GM10847 (cell line): Measurements from ENCODE around the gene C1QA.

ENCODE experiments used
- POLR2A ChIP-seq: IDR thresholded peaks from 2 replicates; pipeline ENCODE4 v1.6.1; 2011; ENCODE audit not compliant: insufficient read length; ENCODE audit errors: extremely low read depth

The C1QA gene

DNA sequence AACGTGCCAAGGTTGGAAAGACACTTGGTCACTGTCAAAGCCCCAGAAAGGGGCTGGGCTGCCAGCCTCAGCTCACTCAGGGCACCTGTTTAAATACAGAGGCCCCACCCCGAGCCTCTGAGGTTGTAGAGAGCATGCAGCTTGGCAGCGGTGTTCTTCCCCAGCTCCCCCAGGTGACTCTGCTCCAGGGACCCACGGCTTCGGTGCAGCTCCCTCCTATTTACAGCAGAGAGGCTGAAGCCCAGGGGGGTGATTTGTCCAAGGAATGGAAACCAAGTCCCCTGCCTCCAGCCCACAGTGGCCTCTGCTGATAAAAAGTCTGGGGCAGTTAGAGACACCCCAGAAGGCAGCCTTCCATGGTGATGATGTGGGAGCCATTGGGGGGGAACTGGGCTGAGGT lies 9.1 kb upstream of the C1QA start:
- no peak for TF ChIP-seq POLR2A

DNA sequence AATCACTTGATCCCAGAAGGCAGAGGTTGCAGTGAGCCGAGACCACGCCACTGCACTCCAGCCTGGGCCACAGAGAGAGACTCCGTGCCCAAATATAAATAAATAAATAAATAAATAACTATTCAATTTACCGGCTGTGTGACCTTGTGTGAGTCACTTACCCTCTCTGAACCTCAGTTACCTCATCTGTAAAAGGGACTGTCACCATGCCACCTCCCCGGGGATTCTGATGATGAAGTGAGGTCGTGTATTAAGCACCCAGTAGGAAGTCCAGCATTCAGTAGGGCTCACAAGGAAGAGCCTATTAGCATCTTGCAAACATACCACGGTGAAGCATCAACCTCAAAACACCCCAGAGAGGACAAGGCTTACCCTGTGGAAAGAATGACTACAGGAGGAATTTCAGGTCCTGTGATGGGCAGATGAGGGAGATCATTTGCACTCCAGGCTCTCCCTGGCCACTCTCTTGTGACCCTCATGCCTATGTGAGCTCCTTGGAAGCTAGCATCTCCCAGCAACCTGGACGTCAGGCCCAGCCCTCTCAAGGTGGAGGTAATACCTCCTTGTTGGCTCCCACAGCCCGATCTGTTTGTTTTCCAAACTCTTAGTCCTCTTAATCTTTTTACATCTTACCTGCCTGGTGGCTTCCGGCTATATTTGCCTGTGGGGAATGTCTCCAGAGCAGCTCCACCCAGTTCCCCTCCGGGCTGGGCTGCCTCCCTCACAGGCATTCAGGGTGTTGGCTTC lies 7.6 kb upstream of the C1QA start:
- TF ChIP-seq POLR2A: no peak

DNA sequence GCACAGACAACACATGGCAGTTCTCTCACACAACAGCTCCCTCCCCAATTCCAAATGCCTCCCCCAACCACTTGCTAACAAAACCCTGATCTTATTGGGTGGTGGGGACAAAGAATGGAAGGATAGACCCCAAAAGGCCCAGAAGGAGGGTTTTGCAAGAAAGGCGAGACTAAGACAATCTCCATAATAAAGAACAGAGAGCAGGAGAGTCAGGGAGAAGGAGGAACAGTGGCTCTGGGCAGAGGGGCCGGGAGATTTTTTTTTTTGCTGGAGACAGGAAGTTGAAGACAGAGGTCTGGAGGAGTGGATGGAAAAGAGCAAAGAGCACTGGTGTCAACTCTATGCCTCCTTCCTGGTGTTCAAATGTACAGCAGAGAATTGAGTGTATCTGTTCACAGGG lies 6.5 kb upstream of the C1QA start:
- TF ChIP-seq POLR2A: no peak

DNA sequence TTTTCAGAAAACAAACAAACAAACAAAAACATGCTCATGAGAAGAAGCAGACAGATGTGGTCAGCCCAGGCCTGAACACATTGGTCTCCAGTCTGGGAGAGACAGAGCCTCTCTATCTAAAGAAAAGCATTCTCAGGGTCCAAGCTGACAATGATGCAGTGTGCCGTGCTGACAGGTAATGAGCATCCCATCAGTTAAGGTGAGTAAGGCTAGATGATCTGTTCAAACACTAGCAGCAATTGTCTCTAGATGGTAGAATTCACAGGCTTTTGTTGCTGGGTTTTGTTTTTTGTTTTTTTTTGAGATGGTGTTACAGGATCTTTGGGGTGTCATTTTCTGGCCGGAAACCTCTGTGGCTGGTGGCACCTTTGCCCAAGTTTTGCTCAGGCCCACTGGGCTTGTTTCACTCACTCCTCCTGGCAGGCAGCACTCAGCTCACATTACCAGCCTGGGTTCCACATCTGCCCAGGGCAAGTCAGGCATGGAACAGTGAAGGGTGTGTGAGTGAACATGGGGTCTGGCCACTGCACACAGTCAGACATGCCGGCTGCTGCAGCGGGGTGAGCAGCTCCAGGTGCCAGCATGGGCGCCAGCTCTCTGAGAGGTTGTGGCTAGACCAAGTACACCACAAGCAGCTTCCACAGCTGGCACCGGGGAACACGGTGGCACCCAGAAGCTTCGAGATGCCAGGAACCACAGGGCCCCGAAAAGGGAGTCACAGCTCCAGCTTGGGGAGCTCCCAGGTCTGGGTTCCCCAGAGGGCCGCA lies 2.5 kb upstream of the C1QA start:
- no peak for TF ChIP-seq POLR2A

DNA sequence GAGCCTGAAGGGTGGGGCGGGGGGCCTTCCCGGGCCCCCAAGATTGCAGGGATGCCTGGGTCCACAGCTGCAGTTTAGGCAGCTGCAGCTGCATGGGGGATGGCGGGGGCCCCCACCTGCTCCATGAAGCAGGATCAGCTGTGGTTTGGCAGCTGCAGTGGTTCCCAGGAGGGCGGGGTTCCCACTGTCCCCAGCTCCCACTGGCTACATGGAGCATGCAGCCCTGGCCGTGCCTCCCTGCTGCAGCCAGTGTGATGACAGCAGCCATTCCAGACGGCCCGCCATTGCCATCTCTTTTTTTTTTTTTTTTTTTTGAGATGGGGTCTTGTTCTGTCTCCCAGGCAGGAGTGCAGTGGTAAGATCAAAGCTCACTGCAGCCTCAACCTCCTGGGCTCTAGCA lies 992 bp upstream of the C1QA start:
- TF ChIP-seq POLR2A: no peak

DNA sequence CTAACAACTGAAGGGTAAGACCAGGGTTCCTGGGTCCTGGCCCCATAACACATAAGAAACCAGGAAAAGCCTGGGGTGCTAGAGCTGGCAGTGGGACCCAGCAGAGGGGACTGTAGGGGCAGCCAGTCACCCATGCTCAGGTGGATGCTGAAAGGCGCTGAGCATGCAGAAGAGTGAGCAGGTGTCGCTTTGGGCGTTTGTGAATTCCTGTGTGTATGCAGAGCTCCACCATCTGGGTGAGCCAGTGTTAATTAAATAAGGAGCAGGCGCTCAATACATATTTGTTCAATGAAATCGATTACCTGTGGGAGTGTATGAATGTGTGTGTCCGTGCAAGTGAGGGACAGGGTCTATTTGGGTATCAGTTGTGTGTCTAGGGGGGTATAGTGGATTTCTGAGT lies 499 bp downstream of the C1QA start:
- no peak for TF ChIP-seq POLR2A

DNA sequence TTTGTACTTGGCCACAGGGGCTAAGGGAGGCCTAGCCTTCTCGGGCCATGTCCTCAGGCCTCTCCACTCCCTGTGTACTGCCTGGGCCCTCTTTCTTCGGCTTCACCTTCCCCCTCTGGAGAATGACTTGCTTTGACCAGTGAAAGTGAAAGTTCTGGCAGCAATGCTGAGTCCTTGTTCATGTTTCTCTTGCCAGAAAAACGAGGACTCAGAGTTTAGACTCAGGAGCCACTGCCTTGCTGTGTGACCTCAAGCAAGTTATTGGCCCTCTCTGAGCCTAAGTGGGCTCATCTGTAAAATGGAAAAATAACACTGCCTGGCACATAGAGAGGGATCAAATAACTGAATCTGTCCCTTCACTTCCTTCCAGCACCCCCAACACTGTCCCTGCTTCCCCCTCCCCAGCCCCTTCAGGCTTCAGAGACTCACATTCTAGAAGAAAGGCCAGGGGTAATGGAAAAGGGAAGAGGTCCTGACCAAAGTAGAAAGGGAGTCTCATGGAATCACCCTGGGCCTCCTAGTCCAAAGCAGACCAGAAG lies 1.5 kb downstream of the C1QA start:
- no peak for TF ChIP-seq POLR2A

DNA sequence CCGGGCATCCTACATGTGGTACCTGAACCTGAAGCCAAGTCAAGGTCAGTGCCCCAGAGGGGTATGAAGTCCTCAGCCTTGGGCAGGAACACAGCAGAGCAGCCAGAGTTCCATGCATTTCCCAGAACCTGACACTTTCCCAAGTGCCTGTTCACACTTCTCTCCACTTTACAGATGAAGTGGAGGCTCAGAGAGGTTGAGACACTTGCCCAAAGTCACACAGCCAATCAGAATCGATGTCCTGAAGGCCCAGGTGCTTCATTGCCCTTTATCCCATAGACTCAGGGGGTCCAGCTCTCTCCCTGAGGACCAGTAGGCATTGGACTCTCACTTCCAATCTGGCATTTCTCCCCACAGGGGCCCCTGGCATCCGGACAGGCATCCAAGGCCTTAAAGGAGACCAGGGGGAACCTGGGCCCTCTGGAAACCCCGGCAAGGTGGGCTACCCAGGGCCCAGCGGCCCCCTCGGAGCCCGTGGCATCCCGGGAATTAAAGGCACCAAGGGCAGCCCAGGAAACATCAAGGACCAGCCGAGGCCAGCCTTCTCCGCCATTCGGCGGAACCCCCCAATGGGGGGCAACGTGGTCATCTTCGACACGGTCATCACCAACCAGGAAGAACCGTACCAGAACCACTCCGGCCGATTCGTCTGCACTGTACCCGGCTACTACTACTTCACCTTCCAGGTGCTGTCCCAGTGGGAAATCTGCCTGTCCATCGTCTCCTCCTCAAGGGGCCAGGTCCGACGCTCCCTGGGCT lies 2.2 kb downstream of the C1QA start:
- TF ChIP-seq POLR2A: no peak

DNA sequence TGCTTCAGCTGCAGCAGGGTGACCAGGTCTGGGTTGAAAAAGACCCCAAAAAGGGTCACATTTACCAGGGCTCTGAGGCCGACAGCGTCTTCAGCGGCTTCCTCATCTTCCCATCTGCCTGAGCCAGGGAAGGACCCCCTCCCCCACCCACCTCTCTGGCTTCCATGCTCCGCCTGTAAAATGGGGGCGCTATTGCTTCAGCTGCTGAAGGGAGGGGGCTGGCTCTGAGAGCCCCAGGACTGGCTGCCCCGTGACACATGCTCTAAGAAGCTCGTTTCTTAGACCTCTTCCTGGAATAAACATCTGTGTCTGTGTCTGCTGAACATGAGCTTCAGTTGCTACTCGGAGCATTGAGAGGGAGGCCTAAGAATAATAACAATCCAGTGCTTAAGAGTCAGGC lies 2.9 kb downstream of the C1QA start:
- TF ChIP-seq POLR2A: no peak

DNA sequence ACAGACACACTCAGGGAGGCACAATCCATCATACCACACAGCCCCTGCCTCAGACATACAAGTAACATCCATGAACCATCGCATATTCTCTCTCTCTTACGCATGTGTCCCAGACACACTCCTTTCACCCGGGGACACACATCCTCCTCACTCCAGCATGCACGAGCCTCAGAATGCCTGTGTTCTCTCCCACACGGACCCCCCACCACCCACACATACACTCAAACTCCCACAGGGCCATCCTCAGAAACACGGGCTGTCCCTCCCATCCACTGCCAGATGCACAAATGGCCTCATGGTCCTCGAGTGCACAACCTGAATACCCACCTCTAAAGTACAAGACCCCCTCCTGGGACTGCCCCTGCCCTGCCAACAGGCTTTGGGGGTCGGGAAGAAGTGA lies 4.8 kb downstream of the C1QA start:
- no peak for TF ChIP-seq POLR2A

DNA sequence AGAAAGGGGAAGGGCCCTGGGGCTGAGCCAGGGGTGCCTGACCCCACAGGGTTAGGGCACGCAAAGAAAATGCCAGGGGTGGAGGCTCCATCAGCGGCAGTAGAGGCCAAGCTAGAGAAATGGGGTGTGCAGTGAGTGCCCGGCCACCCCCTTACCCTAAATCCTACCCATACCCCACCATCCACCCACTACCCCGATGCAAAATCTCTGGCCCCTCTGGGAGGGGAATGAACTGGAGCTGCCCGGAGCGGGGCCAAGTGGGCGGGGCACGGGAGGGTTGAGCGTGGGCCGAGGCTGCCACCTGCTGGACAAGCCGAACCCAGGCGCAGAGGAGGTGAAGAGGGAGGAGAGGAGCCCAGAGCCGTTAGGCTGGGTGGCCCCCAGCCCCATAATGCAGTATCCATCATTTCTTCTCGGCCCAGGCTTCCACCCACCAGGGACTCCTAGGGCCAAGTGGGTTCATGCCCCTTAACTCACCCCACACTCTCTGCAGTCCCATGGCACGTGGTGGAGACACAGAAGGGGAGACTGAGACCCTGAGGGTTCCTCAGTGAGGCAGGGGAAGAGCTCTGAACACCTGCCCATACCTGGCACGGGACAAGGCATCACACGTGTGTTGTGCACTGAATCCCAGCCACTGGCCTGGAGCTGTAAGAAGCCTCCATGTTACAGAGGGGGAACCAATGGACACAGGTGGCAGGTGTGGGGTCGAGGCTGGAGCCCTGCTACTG lies 5.6 kb downstream of the C1QA start:
- no peak for TF ChIP-seq POLR2A

DNA sequence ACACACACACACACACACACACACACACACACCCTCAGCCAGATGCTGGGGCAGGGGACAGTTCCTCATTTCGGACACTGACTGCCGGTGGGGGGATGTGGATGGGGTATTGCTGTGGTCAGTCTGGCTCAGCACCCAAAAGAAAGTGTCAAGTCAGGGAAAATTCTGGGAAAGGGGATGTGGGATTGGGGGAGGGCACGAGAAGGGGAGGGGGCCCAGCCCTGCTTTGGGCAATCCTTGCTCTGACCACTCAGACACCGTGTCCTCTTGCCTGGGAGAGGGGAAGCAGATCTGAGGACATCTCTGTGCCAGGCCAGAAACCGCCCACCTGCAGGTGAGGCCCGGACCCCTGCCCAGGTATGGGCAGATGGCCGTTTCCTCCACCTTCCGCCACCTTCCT lies 7.0 kb downstream of the C1QA start, which contains the start of gene C1QC:
Gene C1QC, plus strand, starts transcription at position 253 of the 400 bp plus-strand sequence. CDS start 391 bp downstream, outside the sequence.
- TF ChIP-seq POLR2A: no peak

DNA sequence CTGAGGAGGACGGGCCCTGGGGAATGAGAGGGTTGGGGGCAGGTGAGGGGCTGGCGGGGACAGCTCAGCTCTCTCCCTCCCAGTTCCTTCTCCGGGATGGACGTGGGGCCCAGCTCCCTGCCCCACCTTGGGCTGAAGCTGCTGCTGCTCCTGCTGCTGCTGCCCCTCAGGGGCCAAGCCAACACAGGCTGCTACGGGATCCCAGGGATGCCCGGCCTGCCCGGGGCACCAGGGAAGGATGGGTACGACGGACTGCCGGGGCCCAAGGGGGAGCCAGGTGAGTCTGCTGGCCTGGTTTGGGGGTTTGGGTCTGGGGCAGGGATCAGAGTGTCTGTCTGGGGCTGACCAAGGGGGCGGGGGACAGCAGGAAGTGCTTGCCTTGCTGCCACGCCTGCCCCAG lies 7.5 kb downstream of the C1QA start:
- no peak for TF ChIP-seq POLR2A

DNA sequence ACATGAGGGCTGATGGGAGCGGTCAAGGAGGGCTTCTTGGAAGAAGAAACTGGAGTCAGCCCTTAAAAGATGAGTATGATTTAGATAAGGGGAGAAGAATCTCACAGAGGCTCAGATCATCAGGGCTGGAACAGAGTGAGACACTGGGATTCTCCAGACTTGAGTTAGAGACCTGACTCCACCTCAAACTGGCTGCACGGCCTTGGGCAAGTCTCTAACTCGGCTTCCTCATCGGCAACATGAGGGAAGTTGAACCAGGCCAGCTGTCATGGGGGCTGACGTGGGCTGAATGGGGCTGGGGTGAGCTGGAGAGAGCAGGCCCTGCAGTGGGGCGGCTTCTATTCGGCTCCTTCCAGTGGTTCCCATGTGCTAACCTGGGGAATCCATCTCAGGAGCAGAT lies 9.5 kb downstream of the C1QA start:
- no peak for TF ChIP-seq POLR2A

DNA sequence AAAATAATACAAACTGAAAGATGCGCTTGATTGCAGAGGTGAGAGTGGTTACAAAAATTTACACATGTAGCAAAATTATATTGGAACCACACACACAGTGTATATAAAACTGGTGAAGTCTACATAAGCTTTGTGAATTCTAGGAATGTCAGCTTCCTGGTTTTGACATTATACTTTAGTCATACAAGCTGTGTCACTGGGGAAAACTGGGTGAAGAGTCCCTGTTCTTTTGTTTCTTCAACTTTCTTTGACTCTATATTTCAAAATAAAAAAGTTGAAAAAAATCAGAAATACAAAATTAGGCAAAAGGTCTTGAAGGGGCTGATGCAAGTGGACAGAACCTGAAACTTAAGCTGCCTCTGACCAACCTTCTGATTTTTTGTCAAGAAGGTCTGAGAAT lies 10.0 kb downstream of the C1QA start:
- no peak for TF ChIP-seq POLR2A
